Thymus (tissue), 11 donors: Measurements from ENCODE around the gene HLA-DPA1. TPM values are rescaled to one million over a fixed set of nuclear protein-coding genes. Genes with fewer than 3 reads are reported as not detected.
A peak's percentile ranks its signal among the peaks of the same experiment; 100 is the strongest.

Source experiments
- DNase-seq, 9 donors: peaks; one replicate each; pipeline ENCODE4 v3.0.0-alpha.2; 2013; ENCODE audit warnings: low spot score in 9 of 9, low read depth in 6 of 9, missing footprints in 1 of 9
- H3K27ac ChIP-seq, 2 donors: one replicate each; pipeline ENCODE4 v1.5.1; 2013; ENCODE audit warnings: control low read depth in 1 of 2, low read depth in 1 of 2, low read length in 1 of 2, mild to moderate bottlenecking in 1 of 2, moderate library complexity in 1 of 2
- H3K27me3 ChIP-seq, 2 donors: one replicate each; pipeline ENCODE4 v1.5.1; 2013; ENCODE audit warnings: low read length in 1 of 2; ENCODE audit not compliant: control insufficient read depth in 2 of 2, insufficient read depth in 1 of 2
- H3K36me3 ChIP-seq, 2 donors: one replicate each; pipeline ENCODE4 v1.5.1; 2013; ENCODE audit warnings: low read length in 1 of 2, mild to moderate bottlenecking in 1 of 2, moderate library complexity in 1 of 2; ENCODE audit not compliant: control insufficient read depth in 2 of 2, insufficient read depth in 2 of 2
- H3K4me1 ChIP-seq, 2 donors: one replicate each; pipeline ENCODE4 v1.5.1; 2013; ENCODE audit warnings: low read length in 2 of 2; ENCODE audit not compliant: control insufficient read depth in 2 of 2, insufficient read depth in 2 of 2
- H3K4me3 ChIP-seq, 2 donors: one replicate each; pipeline ENCODE4 v1.5.1; 2013; ENCODE audit warnings: low read length in 2 of 2, control low read depth in 1 of 2, mild to moderate bottlenecking in 1 of 2
- H3K9me3 ChIP-seq, 2 donors: one replicate each; pipeline ENCODE4 v1.5.1; 2013; ENCODE audit warnings: low read length in 1 of 2, mild to moderate bottlenecking in 1 of 2; ENCODE audit not compliant: control insufficient read depth in 2 of 2, insufficient read depth in 1 of 2
- WGBS: extraction: QIAGEN DNeasy Blood & Tissue Kit; methylation state at CpG from one replicate; pipeline ENCODE4 v1.1.7; 2013; 5-methylcytosine and 5-hydroxymethylcytosine counted together
- polyA plus RNA-seq: library from polyadenylated mRNA; stranded (reverse); fragments of 200-250 nt; gene quantifications from one replicate; pipeline ENCODE4 v1.2.3, GENCODE V29; 2013
- total RNA-seq: library from RNA; stranded (reverse); fragments of 120-200 nt; gene quantifications from one replicate; pipeline ENCODE4 v1.2.4, GENCODE V29; 2013
- donor health status: healthy.

The HLA-DPA1 gene
- total and polyA plus RNA-seq, 2 donors = 332 to 700 TPM

DNA sequence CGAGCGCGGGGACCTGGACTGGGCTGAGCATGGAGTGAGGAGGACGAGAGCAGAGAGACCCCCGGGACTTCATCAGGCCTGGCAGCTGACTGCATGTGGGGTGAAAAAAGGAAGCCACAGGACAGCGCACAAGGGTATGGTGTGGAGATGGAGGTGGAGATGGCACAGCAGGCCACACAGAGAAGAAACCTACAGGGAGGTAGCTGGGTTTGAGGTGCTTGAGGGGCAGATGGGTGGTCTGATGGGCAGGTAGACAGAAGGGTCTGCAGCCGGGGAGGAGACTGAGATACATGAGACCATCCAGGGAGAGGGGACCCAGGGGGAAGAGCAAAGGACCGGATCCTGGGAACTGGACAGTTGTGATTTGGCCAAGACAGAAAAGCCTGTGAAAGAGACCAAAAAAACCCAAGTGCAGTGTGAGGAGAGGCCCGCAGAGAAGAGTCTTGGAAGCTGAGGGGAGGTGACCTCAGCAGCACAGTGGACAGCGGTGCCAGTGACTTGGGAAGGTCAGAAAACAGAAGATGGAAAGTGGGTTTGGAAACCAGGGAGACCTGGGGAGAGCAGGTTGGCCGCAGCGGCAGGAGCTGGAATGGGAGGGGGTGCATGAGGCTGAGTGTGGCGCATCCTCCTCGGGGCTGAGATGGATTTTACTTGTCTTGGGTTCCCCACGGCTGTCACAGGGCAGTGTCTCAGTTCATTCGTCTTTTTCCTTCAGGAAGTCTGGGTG is 7.8 kb upstream of the HLA-DPA1 start:
- Histone ChIP-seq H3K4me1 (no peaks in the 10 kb centered on the region), H3K36me3 (no peaks in the 10 kb centered on the region), H3K4me3 (no peak overlapping the region), H3K9me3 (no peaks in the 10 kb centered on the region), H3K27me3 (peaks cover 0 to 28% of the 10 kb centered on the region in 2 donors), H3K27ac (peak overlapping the region in 1 of 2 donors; percentile 15)
- DNase-seq = no peak
- WGBS = 81% methylated on average over 16 of the region's 16 CpGs

DNA sequence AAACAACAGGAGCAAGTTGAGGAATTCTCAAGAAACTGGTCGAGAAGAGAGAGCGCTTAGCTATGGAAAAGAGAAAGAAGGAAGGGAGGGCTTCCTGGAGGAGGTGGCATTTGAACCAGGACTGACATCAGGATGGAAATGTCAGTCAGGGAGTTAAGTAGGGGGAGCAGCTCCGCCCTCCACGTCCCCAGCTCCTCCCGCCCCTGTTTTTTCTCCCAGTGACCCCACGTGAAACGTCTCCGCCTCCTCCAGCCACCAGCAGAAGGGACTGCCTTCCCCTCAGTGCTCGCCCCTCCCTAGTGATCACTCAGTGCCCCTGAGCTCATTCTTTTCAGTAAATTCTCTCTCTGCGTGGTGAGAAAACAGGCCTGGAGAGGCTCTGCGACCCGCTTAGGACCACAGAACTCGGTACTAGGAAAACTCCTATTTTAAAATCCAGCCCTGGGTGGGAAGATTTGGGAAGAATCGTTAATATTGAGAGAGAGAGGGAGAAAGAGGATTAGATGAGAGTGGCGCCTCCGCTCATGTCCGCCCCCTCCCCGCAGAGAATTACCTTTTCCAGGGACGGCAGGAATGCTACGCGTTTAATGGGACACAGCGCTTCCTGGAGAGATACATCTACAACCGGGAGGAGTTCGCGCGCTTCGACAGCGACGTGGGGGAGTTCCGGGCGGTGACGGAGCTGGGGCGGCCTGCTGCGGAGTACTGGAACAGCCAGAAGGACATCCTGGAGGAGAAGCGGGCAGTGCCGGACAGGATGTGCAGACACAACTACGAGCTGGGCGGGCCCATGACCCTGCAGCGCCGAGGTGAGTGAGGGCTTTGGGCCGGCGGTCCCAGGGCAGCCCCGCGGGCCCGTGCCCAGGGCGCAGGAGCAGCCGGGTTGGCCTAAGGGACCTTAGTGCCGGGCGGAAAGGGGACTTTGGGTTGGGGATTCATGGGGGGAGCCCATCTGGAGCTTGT is 7.0 kb upstream of the HLA-DPA1 start:
- Histone ChIP-seq H3K4me3 (peak overlapping the region in 1 of 2 donors; percentile 23), H3K27me3 (peaks cover 0 to 30% of the 10 kb centered on the region in 2 donors), H3K9me3 (no peaks in the 10 kb centered on the region), H3K27ac (peak overlapping the region in 1 of 2 donors; percentile 36), H3K36me3 (no peaks in the 10 kb centered on the region), H3K4me1 (no peaks in the 10 kb centered on the region)
- 71% methylated on average over 49 of the region's 49 CpGs for WGBS
- DNase-seq = peak in 1 of 9 donors; percentile 22

GRCh38 chr6:33079580-33079979 is 6.1 kb upstream of the HLA-DPA1 start:
- Histone ChIP-seq H3K4me1 (no peaks in the 10 kb centered on the region), H3K27me3 (peaks cover 0 to 30% of the 10 kb centered on the region in 2 donors), H3K9me3 (no peaks in the 10 kb centered on the region), H3K36me3 (no peaks in the 10 kb centered on the region), H3K27ac (no peak overlapping the region), H3K4me3 (no peak overlapping the region)
- no peak for DNase-seq
- WGBS = 90% methylated on average over 4 of the region's 4 CpGs

- Histone ChIP-seq H3K9me3 (no peaks in the 10 kb centered on the region), H3K4me1 (no peaks in the 10 kb centered on the region), H3K36me3 (no peaks in the 10 kb centered on the region), H3K4me3 (no peak overlapping the region), H3K27ac (no peak overlapping the region), H3K27me3 (peaks cover 0 to 30% of the 10 kb centered on the region in 2 donors)
- WGBS = 89% methylated on average over 2 of the region's 2 CpGs
- DNase-seq = no peak
Measured at GRCh38 chr6:33078919-33079521, 5.6 kb upstream of the HLA-DPA1 start.

DNA sequence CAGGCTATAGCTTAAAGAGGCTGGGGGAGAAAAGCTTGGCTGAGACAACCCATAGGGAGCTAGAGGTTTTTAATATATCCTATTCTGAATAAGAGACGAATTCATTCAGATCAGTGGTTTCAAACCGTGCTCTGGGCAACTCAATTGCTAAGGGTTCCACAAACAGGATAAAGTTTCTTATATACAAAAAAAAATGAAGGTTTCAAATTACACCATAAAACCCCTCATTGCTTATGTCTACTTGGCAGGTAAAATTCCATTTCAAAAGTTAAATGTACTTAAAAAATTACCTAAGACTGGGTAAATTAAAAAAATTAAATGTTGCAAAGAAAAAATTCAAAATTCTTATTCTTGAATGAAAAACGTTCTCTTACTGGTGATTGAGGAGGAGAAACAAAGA is 5.0 kb upstream of the HLA-DPA1 start:
- Histone ChIP-seq H3K27me3 (peaks cover 0 to 30% of the 10 kb centered on the region in 2 donors), H3K4me3 (no peak overlapping the region), H3K9me3 (no peaks in the 10 kb centered on the region), H3K36me3 (no peaks in the 10 kb centered on the region), H3K4me1 (no peaks in the 10 kb centered on the region), H3K27ac (no peak overlapping the region)
- no peak for DNase-seq
- WGBS = 93% methylated on average over 3 of the region's 3 CpGs

DNA sequence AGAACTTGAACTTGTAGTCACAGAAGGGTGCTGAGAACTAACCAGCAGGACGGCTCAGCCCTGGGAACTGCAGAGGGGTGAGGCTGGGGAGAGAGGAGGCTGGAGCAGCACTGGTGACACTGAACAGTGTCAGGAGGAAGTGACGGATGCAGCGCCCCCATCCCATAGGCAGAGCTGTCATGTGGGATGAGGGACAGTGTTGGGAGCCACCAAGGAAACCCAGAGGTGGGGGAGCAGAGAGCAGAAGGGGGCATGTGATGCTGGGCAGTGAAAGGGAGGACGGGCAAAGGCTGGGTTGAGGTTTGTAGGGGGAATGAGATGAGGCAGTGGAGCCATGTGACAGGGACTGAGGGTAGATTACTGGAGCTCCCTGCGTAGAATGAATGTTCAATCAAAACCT is 4.5 kb upstream of the HLA-DPA1 start:
- 68% methylated on average over 5 of the region's 5 CpGs for WGBS
- H3K27ac ChIP-seq = no peak overlapping the region
- H3K4me1 ChIP-seq = no peaks in the 10 kb centered on the region
- no peak overlapping the region for H3K4me3 ChIP-seq
- H3K36me3 ChIP-seq = no peaks in the 10 kb centered on the region
- DNase-seq = no peak
- peaks cover 0 to 30% of the 10 kb centered on the region in 2 donors for H3K27me3 ChIP-seq
- no peaks in the 10 kb centered on the region for H3K9me3 ChIP-seq

DNA sequence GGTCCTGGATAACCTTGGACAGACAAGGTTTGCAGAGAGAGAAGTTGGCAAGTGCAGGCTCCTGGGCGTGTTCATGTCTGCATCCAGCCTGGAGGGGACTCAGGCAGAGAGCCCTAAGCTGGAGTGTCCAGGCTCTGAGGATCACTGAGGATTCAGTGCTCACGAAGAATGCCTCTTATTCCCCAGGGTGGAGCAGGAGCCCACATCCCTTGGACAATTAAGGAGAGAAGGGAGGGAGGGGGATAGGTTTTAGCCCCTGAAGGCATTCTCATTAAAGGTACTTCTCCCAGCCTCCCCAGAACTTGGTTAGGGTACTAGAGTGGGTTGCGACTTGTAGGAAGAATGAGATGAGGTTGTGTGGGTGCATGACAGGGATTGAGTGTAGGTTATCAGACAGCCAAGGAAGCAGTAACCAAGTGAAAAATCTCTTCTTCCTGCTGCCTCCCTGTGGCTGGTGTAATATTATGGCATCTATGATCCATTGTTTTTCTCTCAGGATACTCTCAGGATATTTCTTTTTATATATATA is 3.0 kb upstream of the HLA-DPA1 start:
- DNase-seq = no peak
- WGBS = 27% methylated on average over 3 of the region's 3 CpGs
- peak overlapping the region; percentile 42 for H3K4me3 ChIP-seq
- H3K36me3 ChIP-seq = no peaks in the 10 kb centered on the region
- H3K4me1 ChIP-seq = no peaks in the 10 kb centered on the region
- H3K9me3 ChIP-seq = no peaks in the 10 kb centered on the region
- peak overlapping the region; percentile 79 to 80 for H3K27ac ChIP-seq
- peaks cover 0 to 26% of the 10 kb centered on the region in 2 donors for H3K27me3 ChIP-seq

GRCh38 chr6:33075568-33076405 is 2.3 kb upstream of the HLA-DPA1 start, which contains the start of gene HLA-DPB1:
TSS of gene HLA-DPB1 (plus strand) at chr6:33075990. CDS start at chr6:33076042, 52 bp downstream.
- peak in 7 of 9 donors; percentile 34 to 75 (median 42) for DNase-seq

More at GRCh38 chr6:33075568-33076405, 2.3 kb upstream of the HLA-DPA1 start, which contains the start of gene HLA-DPB1:
- H3K4me1 ChIP-seq = no peaks in the 10 kb centered on the region
- peaks cover 0 to 19% of the 10 kb centered on the region in 2 donors for H3K27me3 ChIP-seq
- no peaks in the 10 kb centered on the region for H3K9me3 ChIP-seq
- no peaks in the 10 kb centered on the region for H3K36me3 ChIP-seq
- peak within 1 kb of the TSS; percentile 42 for H3K4me3 ChIP-seq
- H3K27ac ChIP-seq = peak within 1 kb of the TSS; percentile 79 to 80
- 11% methylated on average over 10 of the region's 10 CpGs for WGBS
